Occipital lobe (tissue), 2 donors: Measurements from ENCODE around the gene KLHL30. TPM values are rescaled to one million over a fixed set of nuclear protein-coding genes. Genes with fewer than 3 reads are reported as not detected.
A peak's percentile ranks its signal among the peaks of the same experiment; 100 is the strongest.
"Not testable (repeated sequence)": the region's sequence is repeated elsewhere in the genome, so short reads cannot be mapped to it uniquely, and the experiment has no call there.

Source experiments
- DNase-seq: peaks from one replicate; lab custom pipeline; 2025; lab: John Stamatoyannopoulos, UW
- total RNA-seq: library from RNA; depleted of rRNA; stranded (reverse); fragments of >200 nt; gene quantifications from one replicate; pipeline ENCODE4 v1.2.3, GENCODE V29; 2014

Gene KLHL30
- total RNA-seq, 1 donor from 2014 or later, result 0.16 TPM

- no peak for DNase-seq
Observed at GRCh38 chr2:238160206-238161129, 22.0 kb downstream of the KLHL30 start.

DNA sequence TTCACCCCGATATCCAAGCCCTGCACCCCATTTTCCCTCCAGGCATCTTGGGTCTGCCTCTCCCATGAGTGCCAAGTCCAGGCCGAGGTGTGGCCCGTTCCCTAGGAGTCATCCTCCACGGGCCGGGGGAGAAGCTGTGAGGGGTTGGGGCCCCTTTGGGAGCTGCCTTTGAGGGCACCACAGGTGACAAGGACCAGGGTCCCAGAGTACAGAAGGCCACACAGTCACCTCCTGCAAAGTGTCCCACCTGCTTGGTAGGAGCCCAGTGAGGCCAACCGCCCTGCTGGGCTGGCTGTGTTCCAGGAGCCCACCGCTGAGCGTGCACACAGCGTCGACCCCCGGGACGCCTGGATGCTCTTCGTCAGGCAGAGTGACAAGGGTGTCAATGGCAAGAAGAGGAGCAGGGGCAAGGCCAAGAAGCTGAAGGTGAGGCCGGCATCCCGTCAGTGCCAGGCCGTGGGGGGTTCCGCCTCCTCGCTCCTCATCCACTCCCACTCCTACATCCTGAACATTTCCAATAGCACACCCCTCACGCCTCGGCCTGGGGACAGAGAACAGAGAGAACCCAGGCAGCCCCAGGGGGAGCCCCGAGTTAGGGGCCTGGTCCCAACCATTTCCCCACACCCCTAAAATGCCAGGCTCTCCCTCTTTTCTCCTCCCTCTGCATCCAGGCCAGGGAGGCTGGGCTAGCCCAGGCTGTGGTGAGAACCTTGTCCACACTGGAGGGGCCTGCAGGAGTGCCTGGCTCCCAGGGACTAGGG lies 23.0 kb downstream of the KLHL30 start:
- DNase-seq, result no peak

DNA sequence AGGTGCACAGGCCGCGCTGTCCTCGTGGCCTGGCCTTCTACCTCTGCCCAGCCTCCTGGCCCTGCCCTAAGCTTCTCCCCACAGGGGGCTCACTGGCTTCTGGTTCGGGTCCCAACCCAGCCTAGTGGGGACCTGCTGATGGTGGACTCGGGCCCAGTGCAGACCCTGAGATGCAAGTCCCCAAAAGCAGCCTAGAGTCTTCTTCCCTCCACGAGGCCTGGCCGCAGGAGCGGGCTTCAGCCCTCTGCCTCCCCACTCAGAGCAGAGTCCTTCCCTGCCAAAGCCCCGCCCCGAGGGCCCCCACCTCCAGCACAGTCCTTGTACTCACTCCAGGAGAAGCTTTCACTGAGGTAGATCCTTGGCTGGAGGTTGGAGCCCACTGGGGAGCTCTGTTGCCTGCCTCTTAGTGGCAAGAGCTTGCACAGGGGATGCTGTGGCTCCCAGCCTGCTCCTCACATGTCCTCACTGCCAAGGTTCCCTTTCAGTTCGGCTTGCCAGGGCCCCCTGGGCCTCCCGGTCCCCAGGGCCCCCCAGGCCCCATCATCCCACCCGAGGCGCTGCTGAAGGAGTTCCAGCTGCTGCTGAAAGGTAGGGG lies 23.9 kb downstream of the KLHL30 start:
- no peak for DNase-seq

GRCh38 chr2:238162846-238163441 lies 24.5 kb downstream of the KLHL30 start:
- DNase-seq, result no peak

GRCh38 chr2:238163481-238164198 lies 25.2 kb downstream of the KLHL30 start:
- no peak for DNase-seq

DNA sequence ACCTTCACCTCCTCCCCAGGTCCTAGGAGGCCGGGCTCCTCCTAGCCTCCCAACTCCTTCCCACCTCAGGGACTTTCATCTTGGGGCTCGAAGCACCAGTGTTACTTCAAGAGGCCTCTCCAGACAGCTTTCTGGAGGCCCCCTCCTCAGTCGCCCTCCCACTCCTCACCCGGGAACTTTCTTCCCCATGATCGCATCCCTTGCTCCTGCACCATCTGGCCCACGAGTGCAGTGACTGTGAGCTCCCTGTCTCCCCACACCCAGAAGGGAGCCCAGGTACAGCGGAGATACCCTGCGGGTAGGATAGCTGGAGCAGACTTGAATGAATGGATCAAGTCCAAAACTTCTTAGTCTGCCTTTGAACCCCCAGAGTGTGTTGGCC lies 26.4 kb downstream of the KLHL30 start:
- no peak for DNase-seq

GRCh38 chr2:238165288-238165921 lies 26.9 kb downstream of the KLHL30 start:
- no peak for DNase-seq

- no peak for DNase-seq
Observed at GRCh38 chr2:238166391-238167343, 28.2 kb downstream of the KLHL30 start.

GRCh38 chr2:238167344-238167715 lies 28.9 kb downstream of the KLHL30 start:
- no peak for DNase-seq

DNA sequence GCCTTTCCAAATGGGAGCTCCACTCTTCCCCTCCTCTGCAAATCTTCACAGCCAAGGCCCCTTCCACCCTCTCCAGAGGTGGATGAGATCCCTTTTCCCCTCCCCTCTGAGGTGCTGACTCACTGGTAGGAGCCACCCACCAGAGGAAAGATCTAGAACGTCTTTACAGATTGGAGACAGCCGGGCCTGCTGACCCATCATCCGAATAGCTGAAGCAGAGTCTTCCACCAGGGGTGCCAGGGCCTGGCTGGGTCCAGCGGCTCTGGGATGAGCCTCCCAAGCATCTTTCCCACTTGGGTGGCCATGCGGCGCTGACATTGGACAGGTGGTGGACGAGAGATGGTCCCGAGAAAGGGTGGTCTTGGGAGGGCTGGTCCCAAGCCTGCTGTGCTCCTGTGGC lies 29.3 kb downstream of the KLHL30 start:
- DNase-seq, result no peak

DNA sequence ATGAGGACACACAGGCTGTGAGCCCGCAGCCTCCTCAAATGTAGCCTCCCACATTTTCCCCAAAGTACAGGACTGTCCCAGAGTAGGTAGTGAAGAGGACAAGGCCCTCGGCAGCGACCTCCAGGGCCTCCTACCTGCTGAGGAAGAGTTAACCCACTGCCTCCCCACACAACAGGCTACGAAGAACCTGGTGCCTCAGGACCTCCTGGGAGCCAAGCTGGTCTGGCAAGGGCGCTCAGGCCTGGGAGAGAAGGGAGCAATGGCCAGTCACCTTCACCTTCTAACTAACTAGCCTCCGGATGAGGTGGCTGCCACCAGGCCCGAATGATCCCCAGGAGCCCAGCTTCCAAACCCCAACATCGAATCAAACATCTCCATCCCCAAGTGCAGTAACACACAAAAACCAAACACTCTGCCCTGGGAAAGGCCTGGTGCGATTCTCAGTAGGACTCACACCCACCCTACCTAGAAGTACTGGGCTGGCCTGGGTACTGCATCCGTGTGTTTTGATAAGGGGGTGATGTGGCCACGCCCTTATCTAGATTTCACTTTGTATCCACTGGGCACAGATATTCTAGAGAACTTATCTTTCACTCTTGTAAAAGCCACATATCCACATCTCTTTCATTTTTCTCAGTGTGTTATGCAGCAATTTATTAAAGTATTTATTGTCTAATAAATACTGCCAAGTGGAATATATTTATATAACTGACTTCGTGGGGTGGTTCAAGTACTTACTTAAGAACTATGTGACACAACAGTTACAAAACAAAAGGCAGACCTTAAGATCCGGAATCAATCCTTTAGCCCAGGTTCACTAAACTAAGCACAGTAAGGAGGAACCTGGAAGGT lies 30.0 kb downstream of the KLHL30 start:
- DNase-seq, result no peak

DNA sequence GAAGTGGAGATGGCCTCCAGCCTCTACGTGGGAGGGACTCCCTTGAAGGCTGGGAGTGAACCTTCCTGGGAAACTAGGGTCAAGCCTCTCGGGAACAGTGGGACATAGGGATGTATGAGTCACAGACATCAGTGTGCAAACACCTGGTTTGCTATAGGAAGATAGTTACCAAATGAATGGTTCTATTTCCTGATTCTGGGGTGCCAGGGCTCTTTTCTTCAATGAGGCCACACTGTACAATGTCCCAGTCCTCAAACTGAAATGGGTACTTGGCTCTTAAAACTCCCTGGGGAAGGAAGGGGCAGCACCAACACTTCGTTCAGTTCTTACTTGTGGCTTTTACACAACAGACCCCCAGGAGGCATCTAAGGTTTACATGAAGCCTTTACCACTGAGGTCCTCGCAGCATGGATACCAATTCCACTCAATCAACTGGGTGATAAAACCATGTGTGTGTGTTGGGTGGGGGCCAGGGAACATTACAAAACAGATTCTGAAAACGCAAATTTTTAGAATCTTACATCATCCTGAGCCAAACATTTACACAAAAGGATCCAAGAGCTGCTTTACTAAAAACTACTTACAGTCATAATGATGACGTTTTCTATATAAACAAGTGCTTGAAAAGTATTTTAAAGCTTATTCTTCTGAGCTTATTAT lies 30.7 kb downstream of the KLHL30 start:
- DNase-seq, result no peak

GRCh38 chr2:238169708-238170251 lies 31.3 kb downstream of the KLHL30 start:
- peak; percentile 37 for DNase-seq

GRCh38 chr2:238170386-238171071 lies 32.1 kb downstream of the KLHL30 start:
- no peak for DNase-seq

DNA sequence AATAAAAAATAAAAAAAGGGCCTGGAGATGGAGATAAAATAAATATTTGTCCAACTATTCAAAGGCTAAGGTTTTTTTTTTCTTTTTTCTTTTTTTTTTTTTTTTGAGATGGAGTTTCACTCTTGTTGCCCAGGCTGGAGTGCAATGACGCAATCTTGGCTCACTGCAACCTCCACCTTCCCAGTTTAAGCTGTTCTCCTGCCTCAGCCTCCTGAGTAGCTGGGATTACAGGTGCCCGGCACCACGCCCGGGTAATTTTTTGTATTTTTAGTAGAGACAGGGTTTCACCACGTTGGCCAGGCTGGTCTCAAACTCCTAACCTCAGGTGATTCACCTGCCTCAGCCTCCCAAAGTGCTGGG lies 32.6 kb downstream of the KLHL30 start:
- DNase-seq, result not testable (repeated sequence)

GRCh38 chr2:238171575-238172187 lies 33.2 kb downstream of the KLHL30 start:
- DNase-seq, result no peak

DNA sequence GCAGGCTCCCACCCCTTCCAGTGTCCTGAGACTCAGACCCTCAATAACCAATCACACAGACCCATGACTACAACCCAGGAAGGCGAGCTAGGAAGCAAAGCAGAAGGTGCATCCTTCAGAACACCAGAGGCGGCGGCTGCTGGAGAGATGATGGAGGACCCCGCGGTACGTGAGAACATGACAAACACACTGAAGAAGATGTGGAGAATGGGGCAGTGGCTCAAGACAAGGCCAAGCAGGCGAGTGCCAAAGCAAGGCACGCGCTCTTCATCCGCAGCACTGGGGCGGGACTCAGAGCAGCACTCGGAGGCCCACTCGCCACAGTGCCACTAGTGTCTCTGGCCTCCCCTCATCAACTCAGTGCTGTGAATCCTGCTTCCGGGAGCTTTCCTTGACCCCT lies 34.0 kb downstream of the KLHL30 start:
- no peak for DNase-seq
